ENCODE measurements around the gene CILP2. TPM values are rescaled to one million over a fixed set of nuclear protein-coding genes. Genes with fewer than 3 reads are reported as not detected.

The CILP2 gene
- 1 to 10 TPM; 3.6 to 9.9 TPM for total RNA-seq
- polyA plus RNA-seq (2013, experiment 1 of 2), result 6.4 TPM
- polyA plus RNA-seq (2013, experiment 2 of 2), result 6.4 TPM
- long read RNA-seq, experiment 1, partial matches to known transcripts, result 0 of 5 reads
- long read RNA-seq, experiment 1, other reads (novel, unspliced or antisense), result 5 of 5 reads
- long read RNA-seq, experiment 2, full-length matches to known transcripts, result 33 of 40 reads
- long read RNA-seq, experiment 2, partial matches to known transcripts, result 5 of 40 reads
- long read RNA-seq, experiment 2, other reads (novel, unspliced or antisense), result 2 of 40 reads
- long read RNA-seq, experiment 3, full-length matches to known transcripts, result 9 of 16 reads
- long read RNA-seq, experiment 3, partial matches to known transcripts, result 4 of 16 reads
- long read RNA-seq, experiment 3, other reads (novel, unspliced or antisense), result 3 of 16 reads
- long read RNA-seq, experiment 4, result 0 reads

- H3K36me3 ChIP-seq (ENCODE audit: control insufficient read depth, insufficient read depth, low read length), result no peaks in the 10 kb centered on the region
- peaks cover 2% of the 10 kb centered on the region for H3K4me1 Mint-ChIP-seq
- no peaks in the 10 kb centered on the region for H3K36me3 Mint-ChIP-seq (ENCODE audit: low read depth)
- no peaks in the 10 kb centered on the region for H3K4me1 ChIP-seq (ENCODE audit: control insufficient read depth, insufficient read depth, low read length)
- peaks cover 62% of the 10 kb centered on the region for H3K27me3 Mint-ChIP-seq (ENCODE audit: insufficient read depth)
- no peaks in the 10 kb centered on the region for H3K27me3 ChIP-seq (ENCODE audit: control insufficient read depth, insufficient read depth, low read length, poor library complexity, severe bottlenecking)
- H3K27ac Mint-ChIP-seq, result no peak within 1 kb of the TSS
- no peaks in the 10 kb centered on the region for H3K9me3 ChIP-seq (ENCODE audit: control insufficient read depth, low read length)
- DNase-seq, result peak; percentile 94
- peak within 1 kb of the TSS; percentile 74 for H3K4me3 ChIP-seq (ENCODE audit: low read length)
- H3K4me3 Mint-ChIP-seq, result peak within 1 kb of the TSS; percentile 46
- no peaks in the 10 kb centered on the region for H3K9me3 Mint-ChIP-seq
- H3K9ac ChIP-seq (ENCODE audit: extremely low read depth, low read length, poor library complexity, severe bottlenecking), result peak within 1 kb of the TSS; percentile 53
- TF ChIP-seq CTCF (conservative IDR thresholded peaks at IDR 0.05), result no peak
- WGBS, 2 experiments (ENCODE audit: insufficient coverage in 1 of 2, insufficient read length in 1 of 2), result 6 to 10% methylated on average over 26 to 56 of the region's 56 CpGs
- no peak within 1 kb of the TSS for H3K27ac ChIP-seq (ENCODE audit: low read depth, low read length)
These were observed at the start of gene CILP2 for GRCh38 chr19:19538061-19538784. Gene CILP2 (plus strand): TSS chr19:19538265. CDS start chr19:19538350, 85 bp downstream.

- Histone ChIP-seq H3K36me3 (ENCODE audit: control insufficient read depth, insufficient read depth, low read length) (peaks cover 20% of the 10 kb centered on the region), H3K4me3 (ENCODE audit: low read length) (no peak overlapping the region), H3K9me3 (ENCODE audit: control insufficient read depth, low read length) (no peaks in the 10 kb centered on the region), H3K4me1 (ENCODE audit: control insufficient read depth, insufficient read depth, low read length) (peaks cover 13% of the 10 kb centered on the region), H3K27me3 (ENCODE audit: control insufficient read depth, insufficient read depth, low read length, poor library complexity, severe bottlenecking) (no peaks in the 10 kb centered on the region), H3K27ac (ENCODE audit: low read depth, low read length) (peak overlapping the region; percentile 94), H3K9ac (ENCODE audit: extremely low read depth, low read length, poor library complexity, severe bottlenecking) (peak overlapping the region; percentile 58)
- Mint-ChIP-seq H3K4me1 (peaks cover 39% of the 10 kb centered on the region), H3K9me3 (no peaks in the 10 kb centered on the region), H3K4me3 (peak overlapping the region; percentile 29), H3K36me3 (ENCODE audit: low read depth) (peaks cover 21% of the 10 kb centered on the region), H3K27me3 (ENCODE audit: insufficient read depth) (no peaks in the 10 kb centered on the region), H3K27ac (peak overlapping the region; percentile 96)
- 56 to 73% methylated on average over 9 to 14 of the region's 14 CpGs for WGBS, 2 experiments (ENCODE audit: insufficient coverage in 1 of 2, insufficient read length in 1 of 2)
- TF ChIP-seq CTCF (conservative IDR thresholded peaks at IDR 0.05), result no peak
- peak; percentile 94 for DNase-seq
These were observed 49.0 kb upstream of the CILP2 start for GRCh38 chr19:19488875-19489690.

- 90% methylated on average over 8 to 9 of the region's 9 CpGs for WGBS, 2 experiments (ENCODE audit: insufficient coverage in 1 of 2, insufficient read length in 1 of 2)
- Histone ChIP-seq H3K27ac (ENCODE audit: low read depth, low read length) (peak overlapping the region; percentile 94), H3K36me3 (ENCODE audit: control insufficient read depth, insufficient read depth, low read length) (peaks cover 27% of the 10 kb centered on the region), H3K9ac (ENCODE audit: extremely low read depth, low read length, poor library complexity, severe bottlenecking) (no peak overlapping the region), H3K9me3 (ENCODE audit: control insufficient read depth, low read length) (no peaks in the 10 kb centered on the region), H3K27me3 (ENCODE audit: control insufficient read depth, insufficient read depth, low read length, poor library complexity, severe bottlenecking) (no peaks in the 10 kb centered on the region), H3K4me3 (ENCODE audit: low read length) (no peak overlapping the region), H3K4me1 (ENCODE audit: control insufficient read depth, insufficient read depth, low read length) (peaks cover 13% of the 10 kb centered on the region)
- peak; percentile 59 for DNase-seq
- TF ChIP-seq CTCF (conservative IDR thresholded peaks at IDR 0.05), result no peak
- Mint-ChIP-seq H3K27me3 (ENCODE audit: insufficient read depth) (no peaks in the 10 kb centered on the region), H3K4me1 (peaks cover 39% of the 10 kb centered on the region), H3K36me3 (ENCODE audit: low read depth) (peaks cover 26% of the 10 kb centered on the region), H3K4me3 (no peak overlapping the region), H3K9me3 (no peaks in the 10 kb centered on the region), H3K27ac (peak overlapping the region; percentile 96)
These were observed 48.3 kb upstream of the CILP2 start for GRCh38 chr19:19489804-19490204.

Data from endodermal cell (in vitro differentiated cells).